Measurements from ENCODE around the gene PNPLA7. TPM values are rescaled to one million over a fixed set of nuclear protein-coding genes. Genes with fewer than 3 reads are reported as not detected.
A peak's percentile ranks its signal among the peaks of the same experiment; 100 is the strongest.

Gene PNPLA7
- total RNA-seq, 1 experiment from 2014 or later = 1.3 TPM

DNA sequence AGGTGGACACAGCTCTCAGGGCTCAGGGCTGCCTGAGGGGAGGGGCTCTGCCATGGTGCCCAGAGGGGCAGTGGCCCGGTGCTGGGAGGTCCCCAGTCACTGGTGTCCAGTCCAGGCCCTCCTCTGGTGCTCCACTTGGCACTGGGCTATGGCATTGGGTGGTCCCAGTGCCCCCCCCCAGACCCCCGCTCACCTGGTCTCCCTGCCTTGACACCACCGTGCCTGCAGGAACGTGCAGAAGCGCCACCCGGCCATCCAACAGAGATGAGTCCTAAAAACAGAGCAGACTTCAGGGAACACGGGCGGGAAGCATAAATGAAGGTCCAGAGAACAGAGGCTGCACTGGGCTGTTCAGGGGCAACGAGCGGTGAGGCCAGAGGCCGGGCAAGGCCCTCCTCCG lies 48.7 kb downstream of the PNPLA7 start:
- no peak overlapping the region for H3K4me3 Mint-ChIP-seq
- H3K9me3 Mint-ChIP-seq = peaks cover 26% of the 10 kb centered on the region
- POLR2A ChIA-PET = no interaction called here

DNA sequence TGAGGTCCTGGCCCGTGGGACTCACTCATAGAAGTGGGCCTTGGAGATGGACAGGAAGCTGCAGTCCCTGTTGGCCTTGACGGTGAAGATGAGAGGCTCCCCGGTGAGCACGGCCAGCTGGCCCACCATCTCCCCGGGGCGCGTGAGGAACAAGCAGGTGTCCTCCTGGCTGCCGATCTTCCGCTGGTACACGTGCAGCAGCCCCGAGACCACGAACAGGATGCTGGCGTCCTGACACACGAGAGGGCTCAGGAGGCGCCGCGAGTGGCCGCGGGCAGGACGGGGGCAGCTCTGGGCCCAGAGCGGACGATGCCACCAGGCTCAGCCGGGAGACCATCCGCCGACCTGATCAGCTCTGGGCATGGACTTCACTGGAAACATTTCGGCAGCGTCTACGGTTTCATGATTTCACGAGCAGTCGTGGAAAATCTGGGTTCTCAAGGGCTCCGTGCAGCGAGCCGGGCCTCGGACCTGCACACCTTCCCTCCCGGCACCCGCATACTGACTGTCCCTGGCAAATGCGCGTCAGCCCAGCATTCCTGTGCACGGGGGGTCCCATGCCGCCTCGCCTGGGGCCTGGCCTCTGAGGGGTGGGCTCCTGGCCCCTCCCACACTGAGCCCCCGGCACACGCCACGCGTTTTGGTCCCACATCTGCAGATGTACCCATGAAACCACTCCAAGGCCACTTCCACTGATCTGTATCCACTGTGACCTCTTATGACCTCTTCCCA lies 49.4 kb downstream of the PNPLA7 start:
- no peak for ATAC-seq
- ChIA-PET CTCF (interaction anchor here (1.7 kb wide), 1 partner anchor 9 kb away, joined by 4 read pairs; no protein-coding TSS in a partner anchor), POLR2A (no interaction called here)
- DNase-seq (ENCODE audit: low spot score) = no peak
- peaks cover 16% of the 10 kb centered on the region for H3K36me3 Mint-ChIP-seq
- H3K4me3 Mint-ChIP-seq = no peak overlapping the region
- no peak for TF ChIP-seq ZBTB21 (CRISPR knock-in tag; IDR thresholded peaks at IDR 0.05; ENCODE audit: borderline replicate concordance)
- TF ChIP-seq, protein P1, sequence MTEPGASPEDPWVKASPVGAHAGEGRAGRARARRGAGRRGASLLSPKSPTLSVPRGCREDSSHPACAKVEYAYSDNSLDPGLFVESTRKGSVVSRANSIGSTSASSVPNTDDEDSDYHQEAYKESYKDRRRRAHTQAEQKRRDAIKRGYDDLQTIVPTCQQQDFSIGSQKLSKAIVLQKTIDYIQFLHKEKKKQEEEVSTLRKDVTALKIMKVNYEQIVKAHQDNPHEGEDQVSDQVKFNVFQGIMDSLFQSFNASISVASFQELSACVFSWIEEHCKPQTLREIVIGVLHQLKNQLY (CRISPR knock-in tag; IDR thresholded peaks at IDR 0.05) = no peak
- TF ChIP-seq GRHL2 (CRISPR knock-in tag; IDR thresholded peaks at IDR 0.05; ENCODE audit: insufficient replicate concordance, severe bottlenecking) = no peak
- no peak for TF ChIP-seq SMAD3 (CRISPR knock-in tag; IDR thresholded peaks at IDR 0.05; ENCODE audit: borderline replicate concordance)
- no peak for TF ChIP-seq ZNF219 (CRISPR knock-in tag; IDR thresholded peaks at IDR 0.05; ENCODE audit: borderline replicate concordance)
- no peak for TF ChIP-seq ZNF232 (CRISPR knock-in tag; IDR thresholded peaks at IDR 0.05)
- H3K4me1 Mint-ChIP-seq = no peaks in the 10 kb centered on the region
- H3K27ac Mint-ChIP-seq = no peak overlapping the region
- peaks cover 13% of the 10 kb centered on the region for H3K27me3 Mint-ChIP-seq (ENCODE audit: low read depth)
- peaks cover 26% of the 10 kb centered on the region for H3K9me3 Mint-ChIP-seq

More for the DNA sequence above, 48.7 kb downstream of the PNPLA7 start:
- TF ChIP-seq NFYB (CRISPR knock-in tag; conservative IDR thresholded peaks at IDR 0.05; ENCODE audit: low read depth) (no peak), ATF1 (CRISPR knock-in tag; IDR thresholded peaks at IDR 0.05) (no peak), ZNF219 (CRISPR knock-in tag; IDR thresholded peaks at IDR 0.05; ENCODE audit: borderline replicate concordance) (no peak), ZNF396 (CRISPR knock-in tag; IDR thresholded peaks at IDR 0.05; ENCODE audit: borderline replicate concordance) (no peak), CREB1 (CRISPR knock-in tag; IDR thresholded peaks at IDR 0.05) (no peak), HMGA2 (CRISPR knock-in tag; IDR thresholded peaks at IDR 0.05) (no peak), NFE2L1 (CRISPR knock-in tag; IDR thresholded peaks at IDR 0.05) (no peak), NR2C2 (CRISPR knock-in tag; IDR thresholded peaks at IDR 0.05) (no peak)
- TF ChIP-seq, protein P2, sequence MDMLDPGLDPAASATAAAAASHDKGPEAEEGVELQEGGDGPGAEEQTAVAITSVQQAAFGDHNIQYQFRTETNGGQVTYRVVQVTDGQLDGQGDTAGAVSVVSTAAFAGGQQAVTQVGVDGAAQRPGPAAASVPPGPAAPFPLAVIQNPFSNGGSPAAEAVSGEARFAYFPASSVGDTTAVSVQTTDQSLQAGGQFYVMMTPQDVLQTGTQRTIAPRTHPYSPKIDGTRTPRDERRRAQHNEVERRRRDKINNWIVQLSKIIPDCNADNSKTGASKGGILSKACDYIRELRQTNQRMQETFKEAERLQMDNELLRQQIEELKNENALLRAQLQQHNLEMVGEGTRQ (CRISPR knock-in tag; IDR thresholded peaks at IDR 0.05) = no peak
- TF ChIP-seq, protein P3, sequence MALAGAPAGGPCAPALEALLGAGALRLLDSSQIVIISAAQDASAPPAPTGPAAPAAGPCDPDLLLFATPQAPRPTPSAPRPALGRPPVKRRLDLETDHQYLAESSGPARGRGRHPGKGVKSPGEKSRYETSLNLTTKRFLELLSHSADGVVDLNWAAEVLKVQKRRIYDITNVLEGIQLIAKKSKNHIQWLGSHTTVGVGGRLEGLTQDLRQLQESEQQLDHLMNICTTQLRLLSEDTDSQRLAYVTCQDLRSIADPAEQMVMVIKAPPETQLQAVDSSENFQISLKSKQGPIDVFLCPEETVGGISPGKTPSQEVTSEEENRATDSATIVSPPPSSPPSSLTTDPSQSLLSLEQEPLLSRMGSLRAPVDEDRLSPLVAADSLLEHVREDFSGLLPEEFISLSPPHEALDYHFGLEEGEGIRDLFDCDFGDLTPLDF (CRISPR knock-in tag; IDR thresholded peaks at IDR 0.05) = no peak
- CTCF ChIA-PET = no interaction called here
- no peaks in the 10 kb centered on the region for H3K4me1 Mint-ChIP-seq
- peaks cover 16% of the 10 kb centered on the region for H3K36me3 Mint-ChIP-seq
- no peak for ATAC-seq
- peak overlapping the region; percentile 53; the same call in 1 of the 2 replicates for H3K27ac Mint-ChIP-seq
- H3K27me3 Mint-ChIP-seq (ENCODE audit: low read depth) = peaks cover 13% of the 10 kb centered on the region
- DNase-seq (ENCODE audit: low spot score) = no peak

DNA sequence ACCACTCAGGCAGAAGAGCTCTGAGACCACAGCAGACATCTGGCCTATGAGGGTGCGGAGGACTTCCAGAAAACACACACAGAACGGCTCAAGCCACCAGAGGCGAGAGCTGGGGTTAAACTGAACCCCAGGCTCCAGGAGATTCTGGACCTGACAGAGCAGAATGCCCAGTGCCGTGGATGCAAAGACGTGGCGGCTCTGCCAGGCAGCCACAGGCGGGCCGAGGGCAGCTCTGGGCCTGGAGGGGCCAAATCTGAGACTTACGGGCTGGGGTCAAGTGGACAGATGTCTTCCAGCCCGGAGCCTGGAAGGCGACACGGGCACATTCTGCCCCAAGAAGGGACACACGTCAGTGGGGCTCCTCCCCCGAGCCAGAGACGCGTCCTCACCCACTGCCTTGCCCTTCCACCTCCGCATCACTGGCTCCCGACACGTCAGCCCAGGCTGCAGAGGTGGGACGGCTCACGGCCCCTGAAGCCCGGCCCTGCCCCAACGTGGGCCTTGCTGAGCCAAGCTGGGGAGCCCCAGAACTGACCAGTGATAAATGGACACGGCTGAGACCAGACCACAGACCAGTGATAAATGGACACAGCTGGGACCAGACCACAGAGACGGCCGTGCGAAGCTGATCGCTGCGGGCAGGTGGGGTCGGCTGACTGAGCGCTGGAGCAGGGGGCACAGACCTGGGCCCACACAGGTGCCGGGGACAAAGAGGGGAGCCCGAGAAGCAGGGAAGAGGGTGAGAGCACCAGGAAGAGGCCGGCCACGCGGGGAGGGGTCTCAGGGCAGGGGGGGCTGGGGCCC lies 50.1 kb downstream of the PNPLA7 start:
- peaks cover 13% of the 10 kb centered on the region for H3K27me3 Mint-ChIP-seq (ENCODE audit: low read depth)
- ChIA-PET CTCF (interaction anchor here (0.5 to 1.7 kb wide), 3 partner anchors 9 to 25 kb away, joined by 3 to 4 read pairs (median 3); no protein-coding TSS in a partner anchor), POLR2A (no interaction called here)
- no peaks in the 10 kb centered on the region for H3K4me1 Mint-ChIP-seq
- H3K27ac Mint-ChIP-seq = no peak overlapping the region
- ATAC-seq = no peak
- no peak overlapping the region for H3K4me3 Mint-ChIP-seq
- DNase-seq (ENCODE audit: low spot score) = no peak
- peaks cover 16% of the 10 kb centered on the region for H3K36me3 Mint-ChIP-seq
- H3K9me3 Mint-ChIP-seq = peaks cover 26% of the 10 kb centered on the region
- TF ChIP-seq GABPB1 (CRISPR knock-in tag; IDR thresholded peaks at IDR 0.05) (no peak), ATF1 (CRISPR knock-in tag; IDR thresholded peaks at IDR 0.05) (no peak), SOX15 (CRISPR knock-in tag; IDR thresholded peaks at IDR 0.05) (no peak), RORB (CRISPR knock-in tag; IDR thresholded peaks at IDR 0.05) (no peak), NFE2L1 (CRISPR knock-in tag; IDR thresholded peaks at IDR 0.05) (no peak), MYBL2 (CRISPR knock-in tag; IDR thresholded peaks at IDR 0.05) (no peak), ZNF512 (CRISPR knock-in tag; IDR thresholded peaks at IDR 0.05; ENCODE audit: borderline replicate concordance) (no peak)
- TF ChIP-seq, protein P2 (CRISPR knock-in tag; IDR thresholded peaks at IDR 0.05) = no peak
- TF ChIP-seq, protein P4, sequence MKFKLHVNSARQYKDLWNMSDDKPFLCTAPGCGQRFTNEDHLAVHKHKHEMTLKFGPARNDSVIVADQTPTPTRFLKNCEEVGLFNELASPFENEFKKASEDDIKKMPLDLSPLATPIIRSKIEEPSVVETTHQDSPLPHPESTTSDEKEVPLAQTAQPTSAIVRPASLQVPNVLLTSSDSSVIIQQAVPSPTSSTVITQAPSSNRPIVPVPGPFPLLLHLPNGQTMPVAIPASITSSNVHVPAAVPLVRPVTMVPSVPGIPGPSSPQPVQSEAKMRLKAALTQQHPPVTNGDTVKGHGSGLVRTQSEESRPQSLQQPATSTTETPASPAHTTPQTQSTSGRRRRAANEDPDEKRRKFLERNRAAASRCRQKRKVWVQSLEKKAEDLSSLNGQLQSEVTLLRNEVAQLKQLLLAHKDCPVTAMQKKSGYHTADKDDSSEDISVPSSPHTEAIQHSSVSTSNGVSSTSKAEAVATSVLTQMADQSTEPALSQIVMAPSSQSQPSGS (CRISPR knock-in tag; IDR thresholded peaks at IDR 0.05; ENCODE audit: borderline replicate concordance, low read depth) = no peak
- TF ChIP-seq, protein P5, sequence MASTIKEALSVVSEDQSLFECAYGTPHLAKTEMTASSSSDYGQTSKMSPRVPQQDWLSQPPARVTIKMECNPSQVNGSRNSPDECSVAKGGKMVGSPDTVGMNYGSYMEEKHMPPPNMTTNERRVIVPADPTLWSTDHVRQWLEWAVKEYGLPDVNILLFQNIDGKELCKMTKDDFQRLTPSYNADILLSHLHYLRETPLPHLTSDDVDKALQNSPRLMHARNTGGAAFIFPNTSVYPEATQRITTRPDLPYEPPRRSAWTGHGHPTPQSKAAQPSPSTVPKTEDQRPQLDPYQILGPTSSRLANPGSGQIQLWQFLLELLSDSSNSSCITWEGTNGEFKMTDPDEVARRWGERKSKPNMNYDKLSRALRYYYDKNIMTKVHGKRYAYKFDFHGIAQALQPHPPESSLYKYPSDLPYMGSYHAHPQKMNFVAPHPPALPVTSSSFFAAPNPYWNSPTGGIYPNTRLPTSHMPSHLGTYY (CRISPR knock-in tag; IDR thresholded peaks at IDR 0.05) = no peak
